Stimulated activated CD4-positive, alpha-beta T cell treated with anti-CD3 and anti-CD28 coated beads, Interleukin-4, amount 100 ng/mL, for 24 hours (primary cell): ENCODE results near the gene CCDC33.

ENCODE experiments used
- DNase-seq: peaks from one replicate; pipeline ENCODE4 v3.0.0-alpha.2; 2020

CCDC33 gene

DNA sequence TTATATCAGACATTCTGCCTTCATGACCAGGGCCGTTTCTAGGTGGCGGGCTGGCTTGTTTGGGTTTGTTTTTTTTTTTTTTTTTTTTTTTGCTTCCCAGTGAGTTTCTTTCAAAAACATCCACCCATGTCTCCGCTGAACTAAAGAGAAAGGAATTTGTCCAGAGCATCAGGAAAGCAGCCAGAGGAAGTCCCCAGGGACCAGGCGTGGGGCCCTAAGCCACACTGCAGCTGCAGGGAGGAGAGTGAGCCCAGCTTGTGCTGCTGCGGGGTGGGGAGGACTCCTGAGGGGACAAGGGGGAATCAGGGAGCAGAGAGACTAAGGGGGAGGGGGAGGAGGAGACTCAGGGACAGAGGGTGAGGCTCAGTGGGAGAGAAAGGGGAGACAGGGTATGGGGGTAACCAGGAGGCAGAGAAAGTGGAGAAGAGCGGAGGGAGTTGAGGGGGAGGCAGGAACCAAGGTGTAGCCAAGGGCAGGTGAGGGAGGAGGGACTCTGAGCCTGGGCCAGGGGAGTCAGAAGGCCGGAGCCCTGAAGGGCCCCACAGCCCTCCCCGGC lies 81.8 kb downstream of the CCDC33 start:
- DNase-seq, result no peak

DNA sequence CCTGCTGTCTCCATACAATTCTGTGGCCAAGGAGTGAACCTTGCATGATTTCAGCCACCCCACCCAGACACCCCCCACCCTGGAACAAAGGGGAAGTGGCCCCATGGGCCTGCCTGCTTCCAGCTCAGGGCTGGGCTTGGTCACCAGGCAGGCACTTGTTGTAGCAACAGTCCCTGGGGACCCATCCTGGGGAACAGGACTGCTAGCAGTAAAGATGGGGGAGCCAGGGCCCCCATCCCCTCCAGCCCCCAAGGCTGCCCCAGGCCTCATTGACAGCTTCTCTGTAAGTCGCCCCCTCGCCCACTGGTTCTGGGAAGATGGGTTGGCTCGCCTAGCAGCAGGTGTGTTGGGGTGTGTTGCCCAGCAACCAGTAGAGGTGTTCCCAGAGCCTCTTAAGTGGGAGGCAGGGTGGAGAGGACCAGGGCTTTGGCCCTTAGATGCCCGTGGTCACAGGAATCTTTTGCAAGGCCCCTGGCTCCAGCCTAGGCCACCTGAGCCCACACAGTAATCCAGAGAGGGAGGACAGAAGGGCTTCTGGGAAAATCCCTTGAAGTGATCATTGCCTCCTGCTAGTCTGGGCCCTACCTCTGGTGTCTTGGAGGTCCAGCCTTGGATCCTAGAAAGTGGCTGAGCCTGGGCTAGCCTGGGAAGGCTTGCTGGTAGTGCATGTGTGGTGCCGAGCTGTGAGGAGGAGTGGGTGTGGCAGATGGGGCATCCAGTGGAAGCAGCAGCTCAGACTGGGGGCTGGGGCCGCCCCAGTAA lies 82.4 kb downstream of the CCDC33 start:
- no peak for DNase-seq

- no peak for DNase-seq
These were observed 83.0 kb downstream of the CCDC33 start for GRCh38 chr15:74319138-74319460.

- no peak for DNase-seq
These were observed 83.6 kb downstream of the CCDC33 start for GRCh38 chr15:74319596-74320351.

DNA sequence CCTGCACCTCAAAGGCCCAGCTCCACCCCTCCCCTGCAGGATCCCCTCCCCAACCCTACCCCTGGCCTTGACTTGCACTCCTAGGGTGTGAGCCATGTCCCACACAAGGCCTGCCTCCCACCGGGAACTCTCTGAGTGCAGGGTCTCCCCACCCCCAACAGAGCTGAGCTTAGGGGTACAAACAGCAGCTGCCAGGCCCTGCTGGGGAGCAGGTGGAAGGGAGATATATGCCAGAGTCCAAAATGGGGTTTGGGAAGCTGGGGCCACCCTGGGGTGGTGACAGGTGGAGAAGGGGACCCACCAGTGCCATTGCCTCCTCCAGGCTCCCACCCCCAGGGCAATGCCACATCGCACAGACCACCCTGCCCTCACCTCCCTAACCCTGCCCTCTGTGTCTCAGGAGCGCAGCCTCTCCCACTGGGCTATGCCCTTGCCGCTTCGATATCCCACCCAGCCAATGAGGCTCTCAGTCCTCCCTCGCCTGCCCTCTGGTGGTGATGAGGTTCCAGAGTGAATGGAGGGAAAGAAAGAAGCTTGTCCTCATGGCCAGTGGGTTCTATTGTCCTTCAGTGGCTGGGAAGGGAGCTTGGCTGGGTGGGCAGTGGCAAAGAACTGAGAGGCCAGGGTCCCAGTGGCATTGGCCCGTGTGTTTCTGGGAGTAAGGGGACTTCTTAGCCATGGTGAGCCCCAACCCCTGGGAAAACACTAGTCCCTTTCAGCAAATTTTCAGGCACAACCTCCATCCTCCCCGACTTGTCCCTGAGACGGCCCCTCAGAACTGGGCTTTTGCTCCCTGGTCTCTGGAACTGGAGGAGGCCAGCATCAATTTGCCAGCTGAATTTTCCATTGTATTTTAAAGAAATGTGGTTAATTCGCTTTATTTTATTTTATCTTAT lies 84.5 kb downstream of the CCDC33 start:
- DNase-seq, result peak; percentile 33

- peak; percentile 63 for DNase-seq
These were observed 86.5 kb downstream of the CCDC33 start for GRCh38 chr15:74322558-74323180.

DNA sequence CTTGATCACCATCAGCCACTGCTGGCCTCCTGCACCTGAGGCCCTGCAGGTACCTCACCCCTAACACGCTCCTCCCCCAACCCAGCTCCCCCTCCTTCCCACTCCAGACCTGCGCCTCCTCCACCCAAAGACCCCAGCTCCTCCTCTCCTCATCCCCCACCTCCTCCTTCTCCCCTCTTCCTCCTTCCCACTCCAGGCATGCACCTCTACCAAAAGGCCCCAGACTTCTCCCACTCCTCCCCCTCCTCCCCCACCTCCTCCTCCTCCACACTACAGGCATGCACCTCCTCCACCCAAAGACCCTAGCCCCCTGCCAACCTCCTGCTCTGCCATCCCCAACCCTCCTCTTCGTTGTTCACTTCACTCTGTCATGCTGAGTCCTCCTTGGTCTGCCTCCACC lies 88.6 kb downstream of the CCDC33 start:
- no peak for DNase-seq

GRCh38 chr15:74326746-74327145 lies 90.6 kb downstream of the CCDC33 start:
- DNase-seq, result no peak

DNA sequence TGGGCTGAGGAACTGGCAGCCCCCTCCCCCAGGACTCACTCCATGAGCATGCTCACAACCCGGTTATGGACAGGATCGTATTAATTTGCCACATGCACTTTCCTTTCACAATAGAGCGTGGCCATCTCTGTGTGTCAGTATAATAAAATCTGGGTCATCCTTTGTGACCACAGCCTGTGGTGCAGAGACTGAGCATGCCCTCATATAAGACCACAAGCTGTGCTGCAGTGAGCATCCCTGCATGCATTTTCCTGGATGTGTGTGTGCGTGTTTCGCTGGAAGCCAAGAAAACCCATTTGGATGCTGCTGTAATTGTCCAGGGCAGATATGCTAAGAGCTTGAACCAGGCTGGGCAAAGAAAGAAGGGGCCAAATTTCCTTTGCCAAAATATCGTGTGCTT lies 91.6 kb downstream of the CCDC33 start:
- DNase-seq, result no peak

DNA sequence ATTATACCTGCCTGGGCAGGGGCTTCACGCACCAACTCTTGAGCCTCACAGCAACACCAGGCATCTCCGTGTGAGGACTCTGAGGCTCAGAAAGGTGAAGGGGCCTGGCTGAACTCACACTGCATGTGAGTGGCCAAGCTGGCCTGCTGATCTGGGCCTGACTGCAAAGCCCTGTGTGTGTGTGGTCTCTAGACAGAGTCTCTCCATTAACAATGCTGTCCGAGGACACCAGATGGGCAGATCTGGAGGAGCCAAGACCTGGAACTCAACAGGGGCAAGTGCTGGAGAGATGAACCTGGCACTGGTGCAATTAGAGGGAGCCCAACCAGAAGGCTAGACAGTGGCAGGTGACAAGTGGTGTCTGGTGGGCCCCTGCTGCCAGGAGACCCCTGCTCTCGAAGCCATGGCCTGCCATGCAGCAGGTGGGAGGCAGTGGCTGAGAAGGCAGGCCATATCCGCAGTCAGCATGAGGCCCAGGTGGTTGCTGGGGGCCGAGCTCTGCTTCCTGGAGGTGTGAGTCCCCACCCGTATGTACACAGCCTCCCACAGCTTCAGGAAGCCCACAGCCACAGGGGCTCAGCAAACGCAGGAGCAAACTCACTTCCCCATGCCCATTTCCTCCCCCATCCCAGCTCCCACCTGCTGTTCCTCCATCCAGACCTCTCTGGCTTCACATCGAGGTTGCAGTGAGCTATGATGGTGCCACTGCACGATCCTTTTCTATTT lies 92.4 kb downstream of the CCDC33 start:
- DNase-seq, result no peak

GRCh38 chr15:74330861-74331408 lies 94.8 kb downstream of the CCDC33 start:
- DNase-seq, result no peak

GRCh38 chr15:74332011-74332410 lies 95.9 kb downstream of the CCDC33 start:
- no peak for DNase-seq

DNA sequence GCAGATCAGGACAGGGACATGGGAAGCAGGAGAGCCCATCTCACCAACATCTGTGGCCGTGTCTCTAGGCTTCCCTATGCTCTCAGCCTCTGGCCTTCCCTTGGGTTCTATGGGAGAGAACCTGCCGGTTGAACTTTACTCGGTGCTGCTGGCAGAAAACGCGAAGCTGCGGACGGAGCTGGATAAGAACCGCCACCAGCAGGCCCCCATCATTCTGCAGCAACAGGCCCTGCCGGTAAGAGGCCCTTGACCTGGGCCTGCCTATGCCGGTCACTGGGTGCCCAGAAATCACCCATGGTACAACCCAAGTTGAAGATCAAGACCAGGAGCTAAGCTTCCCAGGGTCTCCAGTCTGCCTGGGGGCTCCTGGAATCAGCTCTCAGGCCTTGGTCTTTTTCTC lies 96.5 kb downstream of the CCDC33 start:
- no peak for DNase-seq

- DNase-seq, result no peak
These were observed 97.0 kb downstream of the CCDC33 start for GRCh38 chr15:74333093-74333492.

- no peak for DNase-seq
These were observed 97.5 kb downstream of the CCDC33 start for GRCh38 chr15:74333662-74334061.

- DNase-seq, result no peak
These were observed 98.0 kb downstream of the CCDC33 start for GRCh38 chr15:74334127-74334526.

DNA sequence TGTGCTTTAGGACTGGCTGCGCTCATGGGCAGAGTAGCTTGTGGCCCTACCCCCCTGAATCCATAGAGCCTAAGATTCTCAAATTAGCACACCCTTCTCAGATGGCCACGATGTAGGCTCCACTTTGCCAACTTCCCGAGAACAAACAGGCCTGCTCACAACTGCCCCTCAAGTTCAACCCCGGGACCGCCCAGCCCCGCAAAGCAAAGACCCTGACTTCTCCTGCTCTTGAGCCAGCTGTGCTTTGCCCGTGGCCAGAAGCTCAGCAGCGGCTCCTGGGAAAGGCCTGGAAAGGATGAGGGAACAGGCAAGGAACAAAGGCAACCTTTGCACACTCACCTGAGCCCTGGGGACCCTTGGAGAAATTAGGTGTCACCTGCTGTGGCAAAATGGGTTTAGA lies 99.3 kb downstream of the CCDC33 start:
- DNase-seq, result no peak

DNA sequence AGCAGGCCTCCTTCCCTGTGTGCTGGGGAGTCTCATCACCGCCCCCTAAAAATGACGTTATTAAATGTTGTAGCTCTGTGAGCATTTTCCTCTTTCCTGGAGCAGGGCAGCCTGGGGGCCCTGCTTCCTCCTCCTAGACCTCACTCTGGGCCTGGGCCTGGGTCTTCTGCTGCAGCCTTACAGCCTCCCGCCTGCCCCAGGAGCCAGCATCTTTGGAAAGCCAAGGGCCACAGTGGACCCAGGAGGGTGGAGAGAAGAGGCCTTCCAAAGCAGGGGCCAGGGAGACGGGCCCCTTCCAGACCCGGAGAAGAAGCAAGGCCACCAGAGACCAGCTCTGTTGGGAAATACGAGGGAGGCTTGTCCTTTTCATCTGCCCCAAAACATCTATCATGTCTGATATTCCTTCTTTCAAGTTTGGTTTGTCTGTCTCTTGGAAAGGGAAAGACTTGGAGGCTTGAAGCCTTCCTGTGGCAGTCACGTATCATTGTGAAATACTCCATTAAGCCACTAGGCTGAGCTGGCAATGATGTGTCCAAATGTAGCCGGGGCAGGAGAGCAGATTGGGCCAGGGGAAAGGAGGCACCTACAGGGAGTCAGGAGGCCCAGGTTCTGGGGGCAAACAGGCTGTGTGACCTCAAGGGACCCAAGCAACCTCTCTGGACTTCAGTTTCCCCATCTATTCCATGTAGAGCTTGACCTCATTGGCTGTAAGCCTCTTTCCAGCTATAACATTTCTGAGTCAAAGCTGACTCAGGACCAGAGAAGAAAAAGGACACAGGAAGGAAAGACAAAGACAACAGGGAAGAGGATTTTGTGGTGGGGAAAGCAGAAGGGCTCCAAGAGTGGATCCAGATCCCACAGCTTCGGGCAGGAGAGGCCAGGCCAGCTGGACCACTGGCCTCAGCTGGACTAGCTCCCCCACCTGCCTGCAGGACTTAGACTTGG lies 100.2 kb downstream of the CCDC33 start:
- DNase-seq, result no peak

DNA sequence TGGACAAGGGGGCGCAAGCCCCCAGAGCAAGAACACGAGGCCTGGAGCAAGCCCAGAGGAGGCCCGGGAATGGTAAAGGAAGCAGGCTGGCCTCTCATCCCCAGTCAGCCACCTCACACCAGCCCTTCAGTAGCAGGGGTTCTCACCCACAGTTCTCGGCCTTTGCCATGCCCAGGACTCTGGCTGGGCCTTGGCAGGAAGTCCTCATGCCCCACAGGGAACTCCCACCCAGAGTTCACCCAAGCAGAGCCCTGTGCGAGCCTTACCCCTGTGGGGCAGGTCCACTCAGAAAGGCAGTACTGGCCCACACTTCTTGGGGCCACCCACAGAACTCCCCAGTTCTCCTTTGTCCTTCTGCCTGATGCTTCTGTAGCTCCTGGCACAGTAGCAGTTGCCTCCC lies 101.0 kb downstream of the CCDC33 start:
- no peak for DNase-seq

GRCh38 chr15:74337607-74338211 lies 101.6 kb downstream of the CCDC33 start:
- no peak for DNase-seq
